CD4-positive, alpha-beta T cell (primary cell): ENCODE measurements around the gene DNAH7. TPM values are rescaled to one million over a fixed set of nuclear protein-coding genes. Genes with fewer than 3 reads are reported as not detected.

Source experiments
- ATAC-seq: fragments of 200-7000 bp; cut with Tn5 transposase; one replicate; pipeline ENCODE4 v1.10.0; 2022; ENCODE audit warnings: mild to moderate bottlenecking; ENCODE audit not compliant: poor library complexity
- CTCF ChIA-PET: fragments of 350-600 bp; sonication (Branson Sonifier 250); formaldehyde crosslinking; loops from one replicate; lab custom pipeline; 2021; ENCODE audit warnings: antibody characterized with exemption, inconsistent platforms; lab: Charles Lee
- POLR2A ChIA-PET: fragments of 350-600 bp; sonication (Branson Sonifier 250); formaldehyde crosslinking; loops from one replicate; lab custom pipeline; 2021; ENCODE audit warnings: antibody characterized with exemption, inconsistent platforms; lab: Charles Lee
- DNase-seq, 14 experiments: peaks; one replicate each; pipeline ENCODE4 v3.0.0-alpha.2; 2013 to 2020; ENCODE audit warnings: mixed read lengths in 2 of 14
- H3K27ac ChIP-seq, 2 donors: one replicate each; pipeline versions ENCODE4 v1.5.1 to v1.7.0; 2013; ENCODE audit warnings: low read length in 2 of 2, low read depth in 1 of 2, mild to moderate bottlenecking in 1 of 2
- H3K27me3 ChIP-seq, 2 experiments: 1 replicate in 1 of 2; 2 replicates in 1 of 2; pipeline versions ENCODE4 v1.6.1 to v1.7.0; 2013; ENCODE audit warnings: low read length in 2 of 2, control low read depth in 1 of 2, mild to moderate bottlenecking in 1 of 2, moderate library complexity in 1 of 2; ENCODE audit not compliant: insufficient read depth in 2 of 2, control insufficient read depth in 1 of 2
- H3K36me3 ChIP-seq: one replicate; pipeline ENCODE4 v1.6.1; 2013; ENCODE audit warnings: low read length, control low read depth; ENCODE audit not compliant: insufficient read depth
- H3K4me1 ChIP-seq: one replicate; pipeline ENCODE4 v1.6.1; 2013; ENCODE audit warnings: low read length, control low read depth; ENCODE audit not compliant: insufficient read depth
- H3K4me3 ChIP-seq: one replicate; pipeline ENCODE4 v1.5.1; 2013; ENCODE audit warnings: mild to moderate bottlenecking, low read length, moderate library complexity
- H3K9me3 ChIP-seq, 2 experiments: 1 replicate in 1 of 2; 2 replicates in 1 of 2; pipeline versions ENCODE4 v1.6.1 to v1.7.0; 2013; ENCODE audit warnings: low read length in 2 of 2, mild to moderate bottlenecking in 2 of 2, control low read depth in 1 of 2, moderate library complexity in 1 of 2; ENCODE audit not compliant: control insufficient read depth in 1 of 2, insufficient read depth in 1 of 2
- H3K27ac Mint-ChIP-seq: one replicate; pipeline ENCODE4 v1.8.0; 2020; ENCODE audit warnings: mixed read lengths
- H3K27me3 Mint-ChIP-seq: one replicate; pipeline ENCODE4 v1.8.0; 2021; ENCODE audit warnings: mixed read lengths
- H3K36me3 Mint-ChIP-seq: one replicate; pipeline ENCODE4 v1.8.0; 2021; ENCODE audit warnings: low read depth, mixed read lengths
- H3K4me1 Mint-ChIP-seq: one replicate; pipeline ENCODE4 v1.8.0; 2021; ENCODE audit warnings: low read depth, mixed read lengths
- H3K4me3 Mint-ChIP-seq: one replicate; pipeline ENCODE4 v1.8.0; 2020; ENCODE audit warnings: mild to moderate bottlenecking, mixed read lengths
- H3K9me3 Mint-ChIP-seq: one replicate; pipeline ENCODE4 v1.8.0; 2020; ENCODE audit warnings: mixed read lengths
- intact Hi-C, 2 experiments: fragments of 100-400 bp; cut with DNase I in 1 of 2; cut with micrococcal nuclease in 1 of 2; formaldehyde crosslinking; loops; one replicate each; pipeline versions ENCODE4 v1.15.1 to v1.9.0; 2023 to 2025; cut with DNase I, micrococcal nuclease
- total RNA-seq, 174 experiments: library from RNA in 2 of 174; stranded (reverse) in 2 of 174; gene quantifications; one replicate each; pipeline ENCODE4 v1.2.3 and lab custom pipeline; 2021 to 2026
- TF ChIP-seq, protein P1 (sequence below): fragments of 200-600 bp; IDR thresholded peaks from one replicate; pipeline ENCODE4 v1.8.0; 2022; ENCODE audit warnings: antibody characterized with exemption, mild to moderate bottlenecking

Gene DNAH7
- total RNA-seq, 2 experiments from 2014 or later: not detected

GRCh38 chr2:195993623-195994022, 75.0 kb downstream of the DNAH7 start:
- CTCF ChIA-PET: no interaction called here
- Histone ChIP-seq H3K4me1 (no peaks in the 10 kb centered on the region), H3K36me3 (no peaks in the 10 kb centered on the region), H3K27ac (no peak overlapping the region), H3K27me3 (peaks cover 0 to 4% of the 10 kb centered on the region in 2 experiments), H3K9me3 (peaks cover 0 to 3% of the 10 kb centered on the region in 2 experiments), H3K4me3 (no peak overlapping the region)
- no peak overlapping the region for H3K4me3 Mint-ChIP-seq
- POLR2A ChIA-PET: no interaction called here
- H3K9me3 Mint-ChIP-seq: no peaks in the 10 kb centered on the region
- peaks cover 4% of the 10 kb centered on the region for H3K27me3 Mint-ChIP-seq
- ATAC-seq (no peak), DNase-seq (no peak)
- intact Hi-C loops: no loop called here
- peaks cover 14% of the 10 kb centered on the region for H3K4me1 Mint-ChIP-seq
- TF ChIP-seq, protein P1, sequence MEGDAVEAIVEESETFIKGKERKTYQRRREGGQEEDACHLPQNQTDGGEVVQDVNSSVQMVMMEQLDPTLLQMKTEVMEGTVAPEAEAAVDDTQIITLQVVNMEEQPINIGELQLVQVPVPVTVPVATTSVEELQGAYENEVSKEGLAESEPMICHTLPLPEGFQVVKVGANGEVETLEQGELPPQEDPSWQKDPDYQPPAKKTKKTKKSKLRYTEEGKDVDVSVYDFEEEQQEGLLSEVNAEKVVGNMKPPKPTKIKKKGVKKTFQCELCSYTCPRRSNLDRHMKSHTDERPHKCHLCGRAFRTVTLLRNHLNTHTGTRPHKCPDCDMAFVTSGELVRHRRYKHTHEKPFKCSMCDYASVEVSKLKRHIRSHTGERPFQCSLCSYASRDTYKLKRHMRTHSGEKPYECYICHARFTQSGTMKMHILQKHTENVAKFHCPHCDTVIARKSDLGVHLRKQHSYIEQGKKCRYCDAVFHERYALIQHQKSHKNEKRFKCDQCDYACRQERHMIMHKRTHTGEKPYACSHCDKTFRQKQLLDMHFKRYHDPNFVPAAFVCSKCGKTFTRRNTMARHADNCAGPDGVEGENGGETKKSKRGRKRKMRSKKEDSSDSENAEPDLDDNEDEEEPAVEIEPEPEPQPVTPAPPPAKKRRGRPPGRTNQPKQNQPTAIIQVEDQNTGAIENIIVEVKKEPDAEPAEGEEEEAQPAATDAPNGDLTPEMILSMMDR: no peak
- no peak overlapping the region for H3K27ac Mint-ChIP-seq
- no peaks in the 10 kb centered on the region for H3K36me3 Mint-ChIP-seq

DNA sequence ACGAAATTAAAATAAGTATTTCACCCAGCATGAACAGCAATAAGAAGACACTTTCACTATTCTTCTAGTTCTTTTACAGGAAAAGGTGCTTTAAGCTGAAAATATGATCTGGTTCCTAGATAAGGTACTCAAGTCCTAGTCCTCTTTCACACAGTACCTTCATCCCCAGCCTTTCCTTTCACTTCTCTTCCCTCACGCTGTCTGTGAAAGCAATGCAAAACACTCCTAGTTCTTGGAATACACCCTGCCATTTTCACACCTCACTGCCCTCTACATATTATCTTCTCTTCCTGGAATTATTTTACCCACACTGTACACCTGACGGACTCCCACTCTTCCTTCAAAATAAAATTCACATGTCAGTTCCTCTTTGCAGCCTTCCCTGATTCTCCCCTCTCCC, 82.9 kb downstream of the DNAH7 start:
- CTCF ChIA-PET: no interaction called here
- H3K9me3 Mint-ChIP-seq: no peaks in the 10 kb centered on the region
- no peaks in the 10 kb centered on the region for H3K27me3 ChIP-seq
- intact Hi-C loops: no loop called here
- DNase-seq (no peak), ATAC-seq (no peak)
- no peaks in the 10 kb centered on the region for H3K36me3 ChIP-seq
- H3K27ac ChIP-seq: no peak overlapping the region
- no peak overlapping the region for H3K4me3 ChIP-seq
- TF ChIP-seq, protein P1: no peak
- no peak overlapping the region for H3K27ac Mint-ChIP-seq
- no peaks in the 10 kb centered on the region for H3K36me3 Mint-ChIP-seq
- no peaks in the 10 kb centered on the region for H3K4me1 Mint-ChIP-seq
- peaks cover 4% of the 10 kb centered on the region for H3K27me3 Mint-ChIP-seq
- H3K4me1 ChIP-seq: no peaks in the 10 kb centered on the region
- H3K4me3 Mint-ChIP-seq: no peak overlapping the region
- POLR2A ChIA-PET: no interaction called here
- H3K9me3 ChIP-seq: no peaks in the 10 kb centered on the region

DNA sequence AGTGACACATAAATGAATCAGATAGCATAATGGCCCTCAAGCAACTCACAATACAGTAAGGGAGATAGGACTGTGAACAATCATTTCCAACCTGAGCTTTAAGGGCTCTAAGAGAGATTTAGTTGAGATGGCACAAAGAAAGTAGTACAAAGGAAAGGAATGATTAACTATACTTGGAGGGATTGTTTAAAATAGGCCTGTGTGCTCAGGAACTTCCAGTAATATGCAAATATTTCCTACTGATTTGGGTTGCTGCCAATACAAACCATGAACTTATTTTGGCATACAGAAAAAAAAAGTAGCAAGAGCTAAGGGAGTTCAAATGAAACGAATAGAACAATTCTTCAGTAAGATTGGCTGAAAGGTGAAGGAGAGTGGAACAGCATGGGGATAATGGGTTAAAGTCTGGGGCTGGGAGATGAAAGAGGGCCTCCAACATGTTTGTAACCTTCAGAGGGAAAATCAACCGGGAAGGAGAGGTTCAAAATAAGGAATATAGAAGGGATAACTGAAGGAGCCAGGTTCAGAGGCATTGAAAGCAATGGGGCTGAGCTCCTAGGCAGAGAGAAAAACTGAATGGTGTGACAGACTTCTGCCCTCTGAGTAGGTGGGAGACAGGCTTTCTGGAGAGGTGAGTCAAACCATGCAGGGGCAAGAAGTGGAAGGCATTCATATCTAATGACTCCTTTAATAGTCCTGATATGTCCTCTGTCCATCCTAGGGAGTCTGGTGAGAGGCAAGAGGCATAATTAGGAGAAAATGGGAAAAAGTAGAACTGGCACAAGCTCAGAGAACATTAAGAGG, 83.5 kb downstream of the DNAH7 start:
- H3K36me3 ChIP-seq: no peaks in the 10 kb centered on the region
- TF ChIP-seq, protein P1: no peak
- Mint-ChIP-seq H3K4me1 (no peaks in the 10 kb centered on the region), H3K4me3 (no peak overlapping the region), H3K36me3 (no peaks in the 10 kb centered on the region), H3K9me3 (no peaks in the 10 kb centered on the region), H3K27me3 (peaks cover 4% of the 10 kb centered on the region), H3K27ac (no peak overlapping the region)
- H3K9me3 ChIP-seq: no peaks in the 10 kb centered on the region
- H3K4me3 ChIP-seq: no peak overlapping the region
- H3K27me3 ChIP-seq: no peaks in the 10 kb centered on the region
- ATAC-seq (no peak), DNase-seq (no peak)
- no peaks in the 10 kb centered on the region for H3K4me1 ChIP-seq
- intact Hi-C loops: no loop called here
- CTCF ChIA-PET: no interaction called here
- H3K27ac ChIP-seq: no peak overlapping the region
- POLR2A ChIA-PET: no interaction called here
